ENCODE results near the gene SPDYE3. TPM values are rescaled to one million over a fixed set of nuclear protein-coding genes. Genes with fewer than 3 reads are reported as not detected.
"Not testable (repeated sequence)": the region's sequence is repeated elsewhere in the genome, so short reads cannot be mapped to it uniquely, and the experiment has no call there.

Gene SPDYE3
- total RNA-seq, 1 donor from 2014 or later = not detected

GRCh38 chr7:100282069-100282608, 25.4 kb upstream of the SPDYE3 start:
- intact Hi-C loops (cut with micrococcal nuclease); ATAC-seq; DNase-seq: not testable (repeated sequence)

GRCh38 chr7:100283147-100283546, 24.4 kb upstream of the SPDYE3 start:
- peak; percentile 31 for DNase-seq
- ATAC-seq = peak; percentile 81
- intact Hi-C loops (cut with micrococcal nuclease) = not testable (repeated sequence)

- intact Hi-C loops (cut with micrococcal nuclease); DNase-seq; ATAC-seq: not testable (repeated sequence)
Measured at GRCh38 chr7:100287191-100287969, 20.1 kb upstream of the SPDYE3 start.

- DNase-seq; ATAC-seq; intact Hi-C loops (cut with micrococcal nuclease): not testable (repeated sequence)
Measured at GRCh38 chr7:100288258-100288657, 19.2 kb upstream of the SPDYE3 start.

GRCh38 chr7:100292162-100292561, 15.3 kb upstream of the SPDYE3 start:
- intact Hi-C loops (cut with micrococcal nuclease); DNase-seq; ATAC-seq: not testable (repeated sequence)

GRCh38 chr7:100295269-100295668, 12.2 kb upstream of the SPDYE3 start:
- DNase-seq; intact Hi-C loops (cut with micrococcal nuclease); ATAC-seq: not testable (repeated sequence)

- intact Hi-C loops (cut with micrococcal nuclease); DNase-seq; ATAC-seq: not testable (repeated sequence)
Measured at GRCh38 chr7:100297852-100298631, 9.5 kb upstream of the SPDYE3 start.

- DNase-seq; intact Hi-C loops (cut with micrococcal nuclease); ATAC-seq: not testable (repeated sequence)
Measured at GRCh38 chr7:100298632-100298895, 8.9 kb upstream of the SPDYE3 start.

- ATAC-seq; intact Hi-C loops (cut with micrococcal nuclease); DNase-seq: not testable (repeated sequence)
Measured at GRCh38 chr7:100304526-100304925, 3.0 kb upstream of the SPDYE3 start.

GRCh38 chr7:100318329-100318728, 10.8 kb downstream of the SPDYE3 start:
- intact Hi-C loops (cut with micrococcal nuclease); DNase-seq; ATAC-seq: not testable (repeated sequence)

- intact Hi-C loops (cut with micrococcal nuclease); DNase-seq; ATAC-seq: not testable (repeated sequence)
Measured at GRCh38 chr7:100321648-100322047, 14.1 kb downstream of the SPDYE3 start.

- intact Hi-C loops (cut with micrococcal nuclease); ATAC-seq; DNase-seq: not testable (repeated sequence)
Measured at GRCh38 chr7:100324194-100324593, 16.7 kb downstream of the SPDYE3 start.

- DNase-seq; intact Hi-C loops (cut with micrococcal nuclease); ATAC-seq: not testable (repeated sequence)
Measured at GRCh38 chr7:100325671-100326070, 18.2 kb downstream of the SPDYE3 start.

GRCh38 chr7:100326914-100327313, 19.4 kb downstream of the SPDYE3 start:
- intact Hi-C loops (cut with micrococcal nuclease); ATAC-seq; DNase-seq: not testable (repeated sequence)

GRCh38 chr7:100335566-100336466, 28.3 kb downstream of the SPDYE3 start:
- DNase-seq = peak; percentile 95
- ATAC-seq = peak; percentile 99
- intact Hi-C loops (cut with micrococcal nuclease) = not testable (repeated sequence)

GRCh38 chr7:100338083-100338696, 30.7 kb downstream of the SPDYE3 start:
- DNase-seq; intact Hi-C loops (cut with micrococcal nuclease); ATAC-seq: not testable (repeated sequence)

GRCh38 chr7:100341286-100341685, 33.8 kb downstream of the SPDYE3 start:
- intact Hi-C loops (cut with micrococcal nuclease); DNase-seq; ATAC-seq: not testable (repeated sequence)

- ATAC-seq (peak; percentile 66), DNase-seq (peak; percentile 51)
- intact Hi-C loops (cut with micrococcal nuclease) = no loop called here
Measured at GRCh38 chr7:100342765-100343164, 35.3 kb downstream of the SPDYE3 start.
